ENCODE results near the gene ROCK2.

Gene ROCK2

GRCh38 chr2:11326677-11327211 is 17.7 kb downstream of the ROCK2 start:
- TF ChIP-seq, protein P1, sequence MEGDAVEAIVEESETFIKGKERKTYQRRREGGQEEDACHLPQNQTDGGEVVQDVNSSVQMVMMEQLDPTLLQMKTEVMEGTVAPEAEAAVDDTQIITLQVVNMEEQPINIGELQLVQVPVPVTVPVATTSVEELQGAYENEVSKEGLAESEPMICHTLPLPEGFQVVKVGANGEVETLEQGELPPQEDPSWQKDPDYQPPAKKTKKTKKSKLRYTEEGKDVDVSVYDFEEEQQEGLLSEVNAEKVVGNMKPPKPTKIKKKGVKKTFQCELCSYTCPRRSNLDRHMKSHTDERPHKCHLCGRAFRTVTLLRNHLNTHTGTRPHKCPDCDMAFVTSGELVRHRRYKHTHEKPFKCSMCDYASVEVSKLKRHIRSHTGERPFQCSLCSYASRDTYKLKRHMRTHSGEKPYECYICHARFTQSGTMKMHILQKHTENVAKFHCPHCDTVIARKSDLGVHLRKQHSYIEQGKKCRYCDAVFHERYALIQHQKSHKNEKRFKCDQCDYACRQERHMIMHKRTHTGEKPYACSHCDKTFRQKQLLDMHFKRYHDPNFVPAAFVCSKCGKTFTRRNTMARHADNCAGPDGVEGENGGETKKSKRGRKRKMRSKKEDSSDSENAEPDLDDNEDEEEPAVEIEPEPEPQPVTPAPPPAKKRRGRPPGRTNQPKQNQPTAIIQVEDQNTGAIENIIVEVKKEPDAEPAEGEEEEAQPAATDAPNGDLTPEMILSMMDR (IDR thresholded peaks at IDR 0.05; ENCODE audit: control insufficient read depth, insufficient read depth, low read depth, low read length, missing control alignments), result no peak
- H3K4me3 ChIP-seq (ENCODE audit: control insufficient read depth, low read depth, low read length), result no peak overlapping the region
- no peak for DNase-seq (ENCODE audit: low read depth)

GRCh38 chr2:11325961-11326676 is 18.3 kb downstream of the ROCK2 start:
- TF ChIP-seq, protein P1 (IDR thresholded peaks at IDR 0.05; ENCODE audit: control insufficient read depth, insufficient read depth, low read depth, low read length, missing control alignments), result no peak
- no peak for DNase-seq (ENCODE audit: low read depth)
- H3K4me3 ChIP-seq (ENCODE audit: control insufficient read depth, low read depth, low read length), result no peak overlapping the region

- no peak for DNase-seq (ENCODE audit: low read depth)
- TF ChIP-seq, protein P1 (IDR thresholded peaks at IDR 0.05; ENCODE audit: control insufficient read depth, insufficient read depth, low read depth, low read length, missing control alignments), result no peak
- no peak overlapping the region for H3K4me3 ChIP-seq (ENCODE audit: control insufficient read depth, low read depth, low read length)
Measured at GRCh38 chr2:11321847-11322246, 22.6 kb downstream of the ROCK2 start.

DNA sequence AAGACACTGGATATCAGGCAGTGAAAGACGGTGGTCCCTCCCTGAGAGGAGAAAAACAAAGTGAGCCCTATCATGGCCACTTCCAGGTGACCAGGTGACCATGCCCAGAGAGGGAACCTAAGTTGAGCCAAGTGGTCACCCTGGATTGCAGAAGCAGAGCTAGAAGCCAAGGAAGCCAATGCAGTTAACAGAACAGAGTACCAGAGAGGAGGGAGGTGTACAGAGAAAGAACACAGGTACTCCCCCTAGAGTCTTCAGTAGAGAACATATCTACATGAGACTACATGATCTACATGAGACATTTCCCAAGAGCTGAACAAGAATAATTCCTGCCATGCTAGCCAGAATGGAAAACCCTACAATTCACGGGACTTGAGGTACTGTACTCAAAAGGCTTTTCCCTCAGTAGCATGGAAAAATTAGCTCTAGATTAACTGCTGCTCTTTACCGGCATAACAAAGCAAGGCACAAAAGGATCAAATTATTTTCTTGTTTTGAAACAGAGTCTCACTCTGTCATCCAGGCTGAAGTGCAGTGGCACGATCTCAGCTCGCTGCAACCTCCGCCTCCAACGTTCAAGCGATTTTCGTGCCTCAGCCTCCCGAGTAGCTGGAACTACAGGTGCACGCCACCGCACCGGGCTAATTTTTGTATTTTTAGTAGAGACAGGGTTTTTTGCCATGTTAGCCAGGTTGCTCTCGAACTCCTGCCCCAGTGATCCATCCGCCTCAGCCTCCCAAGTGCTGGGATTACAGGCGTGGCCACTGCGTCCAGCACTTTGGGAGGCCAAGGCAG is 23.5 kb downstream of the ROCK2 start:
- no peak for DNase-seq (ENCODE audit: low read depth)
- H3K4me3 ChIP-seq (ENCODE audit: control insufficient read depth, low read depth, low read length), result no peak overlapping the region
- TF ChIP-seq, protein P1 (IDR thresholded peaks at IDR 0.05; ENCODE audit: control insufficient read depth, insufficient read depth, low read depth, low read length, missing control alignments), result no peak

DNA sequence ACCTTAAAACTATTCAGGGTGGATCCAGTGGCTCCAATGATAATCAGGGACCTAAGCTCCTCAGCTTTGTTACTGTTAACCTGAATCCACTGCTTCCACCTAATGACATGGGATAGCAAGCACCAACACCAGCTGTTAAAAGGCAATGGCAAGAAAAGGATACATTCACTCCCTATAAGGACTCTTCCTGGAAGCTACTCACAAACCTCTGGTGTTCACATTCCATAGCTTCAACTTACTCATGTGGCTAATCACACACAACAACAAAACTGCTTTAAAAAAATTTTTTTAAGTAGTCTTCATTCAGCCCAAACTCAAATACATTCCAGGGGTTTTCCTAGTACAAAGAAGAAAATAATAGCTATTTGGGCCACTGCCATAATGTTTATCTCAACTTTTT is 24.5 kb downstream of the ROCK2 start:
- no peak overlapping the region for H3K4me3 ChIP-seq (ENCODE audit: control insufficient read depth, low read depth, low read length)
- TF ChIP-seq, protein P1 (IDR thresholded peaks at IDR 0.05; ENCODE audit: control insufficient read depth, insufficient read depth, low read depth, low read length, missing control alignments), result no peak
- no peak for DNase-seq (ENCODE audit: low read depth)

GRCh38 chr2:11315074-11315705 is 29.2 kb downstream of the ROCK2 start:
- TF ChIP-seq, protein P1 (IDR thresholded peaks at IDR 0.05; ENCODE audit: control insufficient read depth, insufficient read depth, low read depth, low read length, missing control alignments), result no peak
- DNase-seq (ENCODE audit: low read depth), result no peak
- no peak overlapping the region for H3K4me3 ChIP-seq (ENCODE audit: control insufficient read depth, low read depth, low read length)
